HG02938 (cell line): ENCODE measurements around the gene ARFGAP1.
"Not testable (repeated sequence)": the region's sequence is repeated elsewhere in the genome, so short reads cannot be mapped to it uniquely, and the experiment has no call there.

Experiments
- ATAC-seq: cut with Tn5 transposase; IDR thresholded peaks from one replicate; pipeline ENCODE4 v1.9.1; 2021; ENCODE audit warnings: mild to moderate bottlenecking, moderate library complexity; ENCODE audit not compliant: unreplicated experiment

ARFGAP1 gene

DNA sequence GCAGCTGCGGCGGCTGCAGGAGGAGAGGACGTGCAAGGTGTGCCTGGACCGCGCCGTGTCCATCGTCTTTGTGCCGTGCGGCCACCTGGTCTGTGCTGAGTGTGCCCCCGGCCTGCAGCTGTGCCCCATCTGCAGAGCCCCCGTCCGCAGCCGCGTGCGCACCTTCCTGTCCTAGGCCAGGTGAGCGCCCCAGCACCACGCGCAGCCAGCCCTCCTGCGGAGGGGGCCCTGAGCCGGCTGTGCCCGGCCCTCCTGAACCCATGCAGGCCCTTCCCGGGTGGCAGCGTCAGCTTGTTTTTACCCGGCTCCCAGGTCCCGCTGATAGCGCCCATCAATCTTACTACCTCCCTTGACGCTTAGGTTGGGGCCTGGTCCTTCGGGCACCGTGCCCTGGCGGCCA, 33.2 kb upstream of the ARFGAP1 start:
- ATAC-seq: no peak

DNA sequence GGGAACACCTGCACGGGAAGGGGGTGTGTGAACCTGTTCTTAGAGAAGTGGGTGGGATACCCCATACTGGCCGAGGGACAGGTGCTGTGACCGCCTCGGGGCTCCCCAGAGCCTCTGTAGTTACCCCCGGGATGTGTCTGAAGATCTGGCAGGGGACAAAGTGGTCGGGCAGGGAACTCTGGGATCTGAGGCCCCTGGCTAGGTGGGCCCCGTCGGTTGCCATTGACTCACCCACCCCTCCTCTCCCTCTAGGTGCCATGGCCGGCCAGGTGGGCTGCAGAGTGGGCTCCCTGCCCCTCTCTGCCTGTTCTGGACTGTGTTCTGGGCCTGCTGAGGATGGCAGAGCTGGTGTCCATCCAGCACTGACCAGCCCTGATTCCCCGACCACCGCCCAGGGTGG, 32.6 kb upstream of the ARFGAP1 start:
- ATAC-seq: no peak

DNA sequence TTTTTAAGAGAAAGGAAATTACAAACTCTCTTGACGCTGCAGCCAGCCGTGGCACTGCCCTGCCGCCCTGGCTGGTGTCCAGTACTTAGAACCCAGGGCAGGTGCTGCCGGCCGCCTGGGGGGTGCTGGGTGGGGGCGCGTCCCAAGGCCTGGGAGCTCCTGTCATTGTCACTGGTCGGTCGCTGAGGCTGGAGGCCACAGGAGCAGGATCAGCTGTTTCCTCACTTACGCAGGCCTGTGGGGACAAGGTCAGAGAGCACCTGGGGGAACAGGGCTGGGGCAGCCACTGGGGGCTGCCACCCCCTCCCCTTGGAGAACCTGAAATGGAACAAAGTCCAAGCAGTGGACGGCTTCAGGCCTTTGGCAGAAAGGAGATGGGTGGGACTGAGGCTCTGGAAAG, 31.3 kb upstream of the ARFGAP1 start:
- no peak for ATAC-seq

GRCh38 chr20:63242736-63243135, 29.9 kb upstream of the ARFGAP1 start:
- ATAC-seq: no peak

- no peak for ATAC-seq
Measured at GRCh38 chr20:63243604-63244247, 28.9 kb upstream of the ARFGAP1 start.

DNA sequence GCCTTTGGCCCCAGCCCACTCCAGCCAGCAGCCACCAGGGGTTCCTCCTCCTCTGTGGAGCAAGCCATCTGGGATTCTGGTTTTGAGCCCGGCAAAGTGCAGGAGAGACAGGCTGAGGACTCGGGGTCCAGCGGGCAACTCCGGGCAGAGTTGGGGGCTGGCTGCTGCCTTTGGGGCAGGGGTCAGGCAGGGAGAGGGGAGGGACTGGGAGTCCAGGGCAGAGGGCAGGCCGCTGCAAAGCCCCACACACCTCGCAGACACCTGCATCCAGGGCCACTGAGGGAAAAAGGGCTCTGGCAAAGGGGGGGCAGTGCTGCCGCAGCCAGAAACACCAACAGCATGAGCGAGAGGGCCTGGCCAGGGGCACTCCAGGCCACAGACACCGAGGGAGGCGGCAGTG, 28.1 kb upstream of the ARFGAP1 start:
- ATAC-seq: no peak

DNA sequence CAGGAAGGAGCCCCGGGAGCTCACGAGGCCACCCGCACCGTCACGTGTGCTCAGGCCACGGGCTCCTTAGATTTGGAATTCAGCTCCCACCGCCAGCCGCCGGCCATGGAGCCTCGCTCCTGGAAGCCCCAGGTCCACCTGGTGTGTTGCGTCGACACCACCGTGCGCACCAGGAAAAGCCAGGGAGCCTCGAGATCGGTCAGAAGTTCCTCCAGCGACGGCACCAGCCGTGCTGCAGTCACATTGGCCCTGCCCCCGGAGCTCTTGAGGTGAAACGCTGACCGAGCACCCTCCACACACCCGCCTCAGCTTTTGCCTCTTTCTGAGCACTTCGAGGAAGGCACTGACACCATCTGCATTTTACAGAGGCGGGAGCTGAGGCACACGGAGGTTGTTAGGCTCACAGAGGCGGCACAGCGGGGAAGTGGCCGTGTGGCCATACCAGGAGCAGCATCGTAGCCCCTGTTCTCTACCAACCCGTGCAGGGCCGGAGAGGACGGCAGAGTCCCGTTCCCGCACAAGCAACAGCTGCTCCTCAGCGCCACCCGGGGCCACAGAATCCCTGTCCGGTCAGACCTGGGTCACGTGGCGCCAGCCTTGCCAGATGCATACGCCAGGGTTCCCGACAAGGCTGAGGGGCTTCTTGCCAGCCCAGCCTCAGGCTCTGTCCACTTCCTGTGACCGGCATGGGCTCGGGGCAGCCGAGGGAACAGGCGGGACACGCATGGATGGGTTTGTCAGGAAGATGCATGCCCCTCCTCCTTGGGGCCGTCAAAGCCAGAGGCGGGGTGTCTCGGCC, 25.9 kb upstream of the ARFGAP1 start:
- no peak for ATAC-seq

GRCh38 chr20:63247671-63248228, 24.9 kb upstream of the ARFGAP1 start:
- no peak for ATAC-seq

DNA sequence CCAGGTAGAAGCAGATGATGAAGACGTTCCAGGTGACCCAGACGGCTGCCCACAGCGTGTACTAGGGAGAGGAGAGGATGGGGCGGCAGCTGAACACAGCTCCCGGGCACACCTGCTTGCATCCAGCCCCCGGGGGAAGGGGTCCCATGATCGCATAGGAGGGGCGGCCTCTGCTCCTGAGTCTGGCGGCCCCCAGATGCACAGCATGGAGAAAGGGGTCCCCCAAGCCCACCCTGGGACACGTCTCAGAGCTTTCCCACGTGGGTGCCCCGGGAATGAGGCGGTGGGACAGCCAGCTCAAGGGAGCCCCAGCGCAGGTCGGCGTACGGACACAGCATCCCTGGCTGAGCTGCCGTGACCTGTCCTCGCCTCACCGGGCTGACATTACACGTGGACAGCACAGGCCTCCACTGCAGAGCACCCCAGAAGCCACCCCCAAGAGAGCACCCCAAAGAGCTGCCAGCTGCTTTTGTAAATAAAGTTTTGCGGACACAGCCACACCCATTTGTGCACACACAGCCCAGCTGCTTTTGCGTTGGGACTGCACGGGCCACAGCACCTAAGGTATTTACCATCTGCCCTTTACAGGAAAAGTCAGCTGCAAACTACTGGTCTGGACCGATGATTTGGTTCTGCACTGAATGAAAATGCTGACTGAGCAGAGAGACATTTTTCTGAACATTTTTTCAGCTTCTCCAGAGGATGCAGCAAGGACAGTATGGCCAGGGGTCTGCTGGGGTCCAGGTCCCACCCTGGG, 23.6 kb upstream of the ARFGAP1 start:
- ATAC-seq: no peak

- no peak for ATAC-seq
Measured at GRCh38 chr20:63249891-63250290, 22.7 kb upstream of the ARFGAP1 start.

DNA sequence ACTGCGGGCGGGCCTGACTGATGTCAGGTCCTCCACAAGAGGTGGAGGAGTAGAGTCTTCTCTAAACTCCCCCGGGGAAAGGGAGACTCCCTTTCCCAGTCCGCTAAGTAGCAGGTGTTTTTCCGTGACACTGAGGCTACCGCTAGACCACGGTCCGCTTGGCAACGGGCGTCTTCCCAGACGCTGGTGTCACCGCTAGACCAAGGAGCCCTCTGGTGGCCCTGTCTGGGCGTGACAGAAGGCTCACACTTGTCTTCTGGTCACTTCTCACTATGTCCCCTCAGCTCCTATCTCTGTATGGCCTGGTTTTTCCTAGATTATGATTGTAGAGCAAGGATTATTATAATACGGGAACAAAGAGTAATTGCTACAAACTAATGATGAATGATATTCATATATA, 21.3 kb upstream of the ARFGAP1 start:
- ATAC-seq: not testable (repeated sequence)

GRCh38 chr20:63252284-63252711, 20.3 kb upstream of the ARFGAP1 start:
- ATAC-seq: no peak

GRCh38 chr20:63253065-63253437, 19.6 kb upstream of the ARFGAP1 start:
- ATAC-seq: no peak

GRCh38 chr20:63253438-63254231, 19.0 kb upstream of the ARFGAP1 start:
- no peak for ATAC-seq

DNA sequence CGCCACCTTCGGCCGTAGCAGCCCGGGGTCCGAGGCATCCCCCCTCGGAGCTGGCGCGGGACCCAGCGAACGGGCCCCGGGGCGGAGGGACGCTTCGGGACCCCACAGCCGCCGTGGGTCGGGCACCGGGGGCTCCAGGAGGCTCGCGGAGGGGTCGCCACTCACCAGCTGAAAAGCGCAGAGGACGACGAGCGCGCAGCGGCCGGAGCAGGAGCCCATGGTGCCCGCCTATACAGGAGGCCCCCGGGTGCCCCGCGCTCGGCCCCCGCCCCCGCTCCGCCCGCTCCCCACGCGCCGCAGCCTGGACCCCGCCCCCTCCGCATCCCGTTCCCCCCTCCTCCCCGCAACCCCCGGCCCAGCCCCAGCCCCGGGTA, 18.4 kb upstream of the ARFGAP1 start, which contains the start of gene NKAIN4:
Gene NKAIN4, minus strand, starts transcription at position 232 of the 374 bp plus-strand sequence. Its CDS starts 13 bp downstream, at position 219.
- no peak for ATAC-seq

DNA sequence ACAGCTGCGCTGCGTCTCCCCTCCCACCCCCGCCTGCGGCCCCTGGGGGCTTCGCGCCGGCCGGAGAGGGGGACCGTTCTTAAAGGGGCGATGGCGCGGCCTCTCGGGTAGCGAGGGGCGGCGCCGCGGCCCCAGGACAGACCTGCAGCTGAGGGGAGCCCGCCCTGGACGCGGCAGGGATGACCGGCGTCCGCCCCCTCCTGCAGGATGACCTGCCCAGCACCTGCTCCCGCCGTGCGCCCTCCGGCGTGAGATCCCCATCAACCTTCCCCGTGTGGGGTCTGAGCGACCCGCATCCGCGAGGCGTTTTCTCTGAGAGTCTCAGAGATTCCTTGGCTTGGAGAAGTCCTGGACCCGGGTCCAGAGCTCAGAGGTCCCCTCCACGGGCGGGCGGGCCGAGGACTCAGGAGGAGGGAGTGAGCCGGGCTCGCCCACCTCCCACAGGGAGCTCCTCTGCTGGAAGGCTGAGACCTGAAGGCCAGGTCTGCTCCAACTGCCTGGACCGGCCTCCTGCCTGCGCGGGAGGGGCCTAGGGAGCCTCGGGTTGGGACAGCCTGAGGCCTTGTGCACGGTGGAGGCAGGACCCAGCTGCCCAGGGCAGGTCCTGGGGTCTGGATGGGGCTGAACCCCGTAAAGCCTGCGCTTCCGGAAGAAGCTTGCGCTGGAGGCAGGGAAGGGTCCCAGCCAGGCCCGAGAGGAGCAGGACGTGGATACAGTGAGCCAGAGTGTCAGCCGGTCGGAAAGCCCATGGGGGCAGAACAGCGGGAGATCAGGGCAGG, 17.8 kb upstream of the ARFGAP1 start:
- no peak for ATAC-seq

DNA sequence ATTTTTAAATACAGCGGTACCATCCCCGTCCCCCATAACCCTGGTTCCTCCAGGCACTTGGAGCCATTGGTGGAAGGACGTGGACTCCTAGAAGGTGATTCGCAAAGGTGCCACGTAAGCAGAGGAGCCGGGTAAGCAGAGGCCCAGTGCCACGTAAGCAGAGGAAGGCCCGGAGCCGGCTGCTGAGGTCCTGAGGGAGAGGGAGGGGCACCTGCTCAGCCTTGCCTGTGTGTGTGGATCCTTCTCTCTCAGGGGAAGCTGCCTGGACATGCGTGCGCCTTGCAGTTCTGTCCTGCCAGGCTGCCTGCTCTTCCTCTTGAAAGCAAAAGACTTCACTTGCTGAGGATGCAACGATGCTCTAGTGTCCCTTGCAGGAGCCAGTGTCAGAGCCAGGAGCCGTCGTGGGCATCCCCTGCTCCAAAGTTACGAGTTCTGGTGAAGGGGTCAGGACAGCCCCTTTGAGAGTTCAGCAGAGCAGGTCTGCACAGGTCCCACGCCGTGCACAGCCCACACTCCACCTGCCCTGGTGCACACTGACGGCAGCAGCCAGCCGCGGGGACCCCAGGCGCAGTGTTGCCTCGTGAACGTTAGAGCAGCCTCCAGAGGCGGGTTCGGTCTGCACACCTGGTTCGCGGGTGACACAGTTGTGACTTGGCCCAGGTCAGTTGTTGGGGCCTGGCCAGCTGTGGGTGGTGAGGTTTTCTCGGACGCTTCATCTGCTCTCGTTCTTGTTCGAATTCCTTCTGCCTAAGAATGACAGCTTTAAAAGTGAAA, 16.5 kb upstream of the ARFGAP1 start:
- ATAC-seq: no peak

DNA sequence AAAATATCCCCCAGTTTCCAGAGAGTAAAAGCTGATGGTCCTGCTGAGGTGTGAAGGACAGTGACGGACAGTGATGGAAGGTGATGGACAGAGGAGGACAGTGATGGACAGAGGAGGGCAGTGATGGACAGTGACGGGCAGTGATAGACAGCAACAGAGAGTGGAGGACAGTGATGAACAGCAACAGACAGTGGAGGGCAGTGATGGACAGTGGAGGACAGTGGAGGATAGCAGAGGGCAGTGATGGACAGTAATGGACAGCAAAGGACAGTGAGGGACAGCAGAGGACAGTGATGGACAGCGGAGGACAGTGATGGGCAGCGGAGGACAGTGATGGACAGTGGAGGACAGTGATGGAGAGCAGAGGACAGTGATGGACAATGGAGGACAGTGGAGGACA, 15.7 kb upstream of the ARFGAP1 start:
- no peak for ATAC-seq

- ATAC-seq: no peak
Measured at GRCh38 chr20:63257629-63258028, 15.0 kb upstream of the ARFGAP1 start.
